ENCODE results near the gene PTBP3. TPM values are rescaled to one million over a fixed set of nuclear protein-coding genes. Genes with fewer than 3 reads are reported as not detected.

Gene PTBP3
- total and polyA plus RNA-seq, 2 of the 13 experiments (the other 11 are each of a cell fraction or from before 2014, with no cell fraction given): 52.8 to 61.1 TPM

DNA sequence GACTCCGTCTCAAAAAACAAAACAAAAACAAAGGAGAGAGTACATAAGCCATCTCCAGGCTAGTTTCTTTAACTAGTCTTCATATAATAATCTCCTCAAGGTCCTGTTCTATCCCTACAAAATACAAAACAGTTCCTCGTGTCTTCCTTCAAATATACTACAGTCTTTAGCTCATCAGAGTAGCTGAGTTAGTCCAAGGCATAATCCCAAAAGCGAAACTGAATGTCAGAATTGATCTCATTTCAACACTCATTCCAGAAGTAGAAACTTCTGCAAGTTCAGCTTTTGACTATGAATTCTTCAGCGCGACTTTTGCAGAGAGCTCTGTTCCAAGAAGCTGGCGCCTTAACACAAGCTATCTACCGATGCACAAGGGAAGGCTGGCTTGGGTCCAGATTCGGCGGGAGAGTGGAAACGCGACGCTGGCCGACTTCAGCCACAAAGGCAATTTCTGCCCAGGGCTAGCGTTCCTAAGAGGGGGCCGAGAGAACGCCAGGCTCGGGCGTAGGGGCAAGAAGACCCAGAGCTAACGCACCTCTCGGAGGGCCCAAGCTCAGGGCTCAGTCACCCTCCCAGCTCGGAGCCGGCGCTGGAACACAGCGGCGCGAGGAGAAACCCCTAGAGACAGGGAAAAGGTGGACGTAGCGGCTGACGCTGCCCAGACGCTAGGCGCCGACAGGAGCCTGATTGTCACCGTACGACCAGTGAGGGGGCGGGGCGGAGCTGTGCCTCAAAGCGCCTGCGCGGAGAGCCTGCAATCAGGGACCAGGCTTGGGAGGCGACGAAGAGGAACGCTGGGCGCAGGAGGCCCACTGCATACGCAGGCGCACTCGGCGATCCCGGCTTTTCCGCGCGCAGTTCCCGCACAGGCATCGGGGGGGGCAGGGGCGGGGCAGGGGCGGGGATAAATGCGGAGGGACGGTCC, 46.0 kb upstream of the PTBP3 start (continued):
- TF ChIP-seq MED1 (CRISPR knock-in tag; IDR thresholded peaks at IDR 0.05): peak; percentile 57
- TF ChIP-seq, protein P1, sequence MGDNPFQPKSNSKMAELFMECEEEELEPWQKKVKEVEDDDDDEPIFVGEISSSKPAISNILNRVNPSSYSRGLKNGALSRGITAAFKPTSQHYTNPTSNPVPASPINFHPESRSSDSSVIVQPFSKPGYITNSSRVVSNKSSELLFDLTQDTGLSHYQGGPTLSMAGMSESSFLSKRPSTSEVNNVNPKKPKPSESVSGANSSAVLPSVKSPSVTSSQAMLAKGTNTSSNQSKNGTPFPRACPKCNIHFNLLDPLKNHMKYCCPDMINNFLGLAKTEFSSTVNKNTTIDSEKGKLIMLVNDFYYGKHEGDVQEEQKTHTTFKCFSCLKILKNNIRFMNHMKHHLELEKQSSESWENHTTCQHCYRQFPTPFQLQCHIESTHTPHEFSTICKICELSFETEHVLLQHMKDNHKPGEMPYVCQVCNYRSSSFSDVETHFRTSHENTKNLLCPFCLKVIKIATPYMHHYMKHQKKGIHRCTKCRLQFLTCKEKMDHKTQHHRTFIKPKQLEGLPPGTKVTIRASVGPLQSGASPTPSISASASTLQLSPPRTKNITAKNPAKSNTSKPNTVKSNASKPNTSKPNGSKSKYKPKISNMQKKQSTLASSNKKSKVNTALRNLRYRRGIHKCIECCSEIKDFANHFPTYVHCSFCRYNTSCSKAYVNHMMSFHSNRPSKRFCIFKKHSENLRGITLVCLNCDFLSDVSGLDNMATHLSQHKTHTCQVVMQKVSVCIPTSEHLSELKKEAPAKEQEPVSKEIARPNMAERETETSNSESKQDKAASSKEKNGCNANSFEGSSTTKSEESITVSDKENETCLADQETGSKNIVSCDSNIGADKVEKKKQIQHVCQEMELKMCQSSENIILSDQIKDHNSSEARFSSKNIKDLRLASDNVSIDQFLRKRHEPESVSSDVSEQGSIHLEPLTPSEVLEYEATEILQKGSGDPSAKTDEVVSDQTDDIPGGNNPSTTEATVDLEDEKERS (CRISPR knock-in tag; IDR thresholded peaks at IDR 0.05): no peak
- TF ChIP-seq KDM1A (CRISPR knock-in tag; IDR thresholded peaks at IDR 0.05): no peak
- TF ChIP-seq, protein P2, sequence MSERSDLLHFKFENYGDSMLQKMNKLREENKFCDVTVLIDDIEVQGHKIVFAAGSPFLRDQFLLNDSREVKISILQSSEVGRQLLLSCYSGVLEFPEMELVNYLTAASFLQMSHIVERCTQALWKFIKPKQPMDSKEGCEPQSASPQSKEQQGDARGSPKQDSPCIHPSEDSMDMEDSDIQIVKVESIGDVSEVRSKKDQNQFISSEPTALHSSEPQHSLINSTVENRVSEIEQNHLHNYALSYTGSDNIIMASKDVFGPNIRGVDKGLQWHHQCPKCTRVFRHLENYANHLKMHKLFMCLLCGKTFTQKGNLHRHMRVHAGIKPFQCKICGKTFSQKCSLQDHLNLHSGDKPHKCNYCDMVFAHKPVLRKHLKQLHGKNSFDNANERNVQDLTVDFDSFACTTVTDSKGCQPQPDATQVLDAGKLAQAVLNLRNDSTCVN (CRISPR knock-in tag; IDR thresholded peaks at IDR 0.05; ENCODE audit: borderline replicate concordance): no peak
- no peak for TF ChIP-seq FIP1L1 (IDR thresholded peaks at IDR 0.05; ENCODE audit: borderline replicate concordance, insufficient read depth, low read depth, low read length)
- no peak; a peak in 2 of 4 replicates for TF ChIP-seq KLF16 (CRISPR knock-in tag; IDR thresholded peaks at IDR 0.05)
- TF ChIP-seq ZNF562 (CRISPR knock-in tag; IDR thresholded peaks at IDR 0.05; ENCODE audit: borderline replicate concordance): no peak
- TF ChIP-seq ZNF709 (CRISPR knock-in tag; IDR thresholded peaks at IDR 0.05): no peak
- peak; percentile 54 for TF ChIP-seq TAF15 (IDR thresholded peaks at IDR 0.05; ENCODE audit: low read depth, low read length, poor library complexity, severe bottlenecking)
- TF ChIP-seq, protein P3, sequence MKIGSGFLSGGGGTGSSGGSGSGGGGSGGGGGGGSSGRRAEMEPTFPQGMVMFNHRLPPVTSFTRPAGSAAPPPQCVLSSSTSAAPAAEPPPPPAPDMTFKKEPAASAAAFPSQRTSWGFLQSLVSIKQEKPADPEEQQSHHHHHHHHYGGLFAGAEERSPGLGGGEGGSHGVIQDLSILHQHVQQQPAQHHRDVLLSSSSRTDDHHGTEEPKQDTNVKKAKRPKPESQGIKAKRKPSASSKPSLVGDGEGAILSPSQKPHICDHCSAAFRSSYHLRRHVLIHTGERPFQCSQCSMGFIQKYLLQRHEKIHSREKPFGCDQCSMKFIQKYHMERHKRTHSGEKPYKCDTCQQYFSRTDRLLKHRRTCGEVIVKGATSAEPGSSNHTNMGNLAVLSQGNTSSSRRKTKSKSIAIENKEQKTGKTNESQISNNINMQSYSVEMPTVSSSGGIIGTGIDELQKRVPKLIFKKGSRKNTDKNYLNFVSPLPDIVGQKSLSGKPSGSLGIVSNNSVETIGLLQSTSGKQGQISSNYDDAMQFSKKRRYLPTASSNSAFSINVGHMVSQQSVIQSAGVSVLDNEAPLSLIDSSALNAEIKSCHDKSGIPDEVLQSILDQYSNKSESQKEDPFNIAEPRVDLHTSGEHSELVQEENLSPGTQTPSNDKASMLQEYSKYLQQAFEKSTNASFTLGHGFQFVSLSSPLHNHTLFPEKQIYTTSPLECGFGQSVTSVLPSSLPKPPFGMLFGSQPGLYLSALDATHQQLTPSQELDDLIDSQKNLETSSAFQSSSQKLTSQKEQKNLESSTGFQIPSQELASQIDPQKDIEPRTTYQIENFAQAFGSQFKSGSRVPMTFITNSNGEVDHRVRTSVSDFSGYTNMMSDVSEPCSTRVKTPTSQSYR (CRISPR knock-in tag; IDR thresholded peaks at IDR 0.05; ENCODE audit: borderline replicate concordance): no peak; the same call in 1 of the 2 replicates
- TF ChIP-seq, protein P4, sequence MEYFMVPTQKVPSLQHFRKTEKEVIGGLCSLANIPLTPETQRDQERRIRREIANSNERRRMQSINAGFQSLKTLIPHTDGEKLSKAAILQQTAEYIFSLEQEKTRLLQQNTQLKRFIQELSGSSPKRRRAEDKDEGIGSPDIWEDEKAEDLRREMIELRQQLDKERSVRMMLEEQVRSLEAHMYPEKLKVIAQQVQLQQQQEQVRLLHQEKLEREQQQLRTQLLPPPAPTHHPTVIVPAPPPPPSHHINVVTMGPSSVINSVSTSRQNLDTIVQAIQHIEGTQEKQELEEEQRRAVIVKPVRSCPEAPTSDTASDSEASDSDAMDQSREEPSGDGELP (IDR thresholded peaks at IDR 0.05; ENCODE audit: borderline replicate concordance, low read depth): no peak; the same call in 1 of the 2 replicates
- no peak for TF ChIP-seq SOX13 (IDR thresholded peaks at IDR 0.05)
- TF ChIP-seq SOX13 (CRISPR knock-in tag; conservative IDR thresholded peaks at IDR 0.05 in 1 of 2, IDR thresholded peaks at IDR 0.05 in 1 of 2): no peak
- peak; percentile 92 for TF ChIP-seq ZNF777 (CRISPR knock-in tag; IDR thresholded peaks at IDR 0.05)
- no peak; the same call in 1 of the 2 replicates for TF ChIP-seq SAFB2 (CRISPR knock-in tag; IDR thresholded peaks at IDR 0.05; ENCODE audit: borderline replicate concordance, low read depth)
- no peak for TF ChIP-seq ZNF549 (CRISPR knock-in tag; IDR thresholded peaks at IDR 0.05)
- TF ChIP-seq, protein P5, sequence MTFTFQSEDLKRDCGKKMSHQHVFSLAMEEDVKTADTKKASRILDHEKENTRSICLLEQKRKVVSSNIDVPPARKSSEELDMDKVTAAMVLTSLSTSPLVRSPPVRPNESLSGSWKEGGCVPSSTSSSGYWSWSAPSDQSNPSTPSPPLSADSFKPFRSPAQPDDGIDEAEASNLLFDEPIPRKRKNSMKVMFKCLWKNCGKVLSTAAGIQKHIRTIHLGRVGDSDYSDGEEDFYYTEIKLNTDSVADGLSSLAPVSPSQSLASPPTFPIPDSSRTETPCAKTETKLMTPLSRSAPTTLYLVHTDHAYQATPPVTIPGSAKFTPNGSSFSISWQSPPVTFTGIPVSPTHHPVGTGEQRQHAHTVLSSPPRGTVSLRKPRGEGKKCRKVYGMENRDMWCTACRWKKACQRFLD (CRISPR knock-in tag; IDR thresholded peaks at IDR 0.05; ENCODE audit: borderline replicate concordance): 0 out of 2 replicates have a peak, but pooled peaks have one; percentile 67
